Lower lobe of right lung (tissue), 2 donors: ENCODE measurements around the gene NTN3. TPM values are rescaled to one million over a fixed set of nuclear protein-coding genes. Genes with fewer than 3 reads are reported as not detected.
A peak's percentile ranks its signal among the peaks of the same experiment; 100 is the strongest.

ENCODE experiments used
- ATAC-seq, 2 donors: fragments of 200-7000 bp; cut with Tn5 transposase; one replicate each; pipeline ENCODE4 v1.9.1; 2020 to 2022; ENCODE audit warnings: mild to moderate bottlenecking in 2 of 2, moderate library complexity in 2 of 2
- DNase-seq: peaks from one replicate; pipeline ENCODE4 v3.0.0-alpha.2; 2020
- H3K27ac ChIP-seq: fragments of 200-600 bp; one replicate; pipeline ENCODE4 v1.8.0; 2022
- H3K27me3 ChIP-seq: fragments of 200-600 bp; one replicate; pipeline ENCODE4 v1.8.0; 2022; ENCODE audit warnings: low read depth
- H3K36me3 ChIP-seq: fragments of 200-600 bp; one replicate; pipeline ENCODE4 v1.8.0; 2022; ENCODE audit warnings: mild to moderate bottlenecking
- H3K4me1 ChIP-seq: fragments of 200-600 bp; one replicate; pipeline ENCODE4 v1.8.0; 2022
- H3K4me3 ChIP-seq: fragments of 200-600 bp; one replicate; pipeline ENCODE4 v1.8.0; 2022; ENCODE audit warnings: mild to moderate bottlenecking
- H3K9me3 ChIP-seq: fragments of 200-600 bp; one replicate; pipeline ENCODE4 v1.8.0; 2022
- CTCF ChIP-seq: fragments of 200-600 bp; IDR thresholded peaks from one replicate; pipeline ENCODE4 v1.8.0; 2022; ENCODE audit warnings: antibody characterized with exemption, mild to moderate bottlenecking
- intact Hi-C: fragments of 100-400 bp; cut with DNase I; formaldehyde crosslinking; loops from one replicate; pipeline ENCODE4 v1.11.0; 2022
- total RNA-seq: library from RNA; stranded (reverse); fragmentation: NEBNext Ultra II Directional; extraction: Animal tissue kit (Norgen Biotek cat#: 25700); gene quantifications from one replicate; pipeline ENCODE4 v1.2.1, GENCODE V29; 2021
- donor health status: DM: no; HTN: yes; CAD: no; lungs with severe emphysema.

The NTN3 gene
- total RNA-seq, 1 donor from 2014 or later, result 0.24 TPM

GRCh38 chr16:2480948-2481347 is 9.9 kb downstream of the NTN3 start:
- Histone ChIP-seq H3K27ac (peak overlapping the region; percentile 62), H3K27me3 (no peaks in the 10 kb centered on the region), H3K36me3 (no peaks in the 10 kb centered on the region), H3K4me3 (no peak overlapping the region), H3K9me3 (no peaks in the 10 kb centered on the region), H3K4me1 (peaks cover 57% of the 10 kb centered on the region)
- DNase-seq, result peak; percentile 86
- TF ChIP-seq CTCF, result no peak
- intact Hi-C loops, result no loop called here
- peak; percentile 81 to 83 for ATAC-seq

GRCh38 chr16:2481676-2482075 is 10.6 kb downstream of the NTN3 start:
- Histone ChIP-seq H3K4me1 (peaks cover 57% of the 10 kb centered on the region), H3K27ac (peak overlapping the region; percentile 60), H3K9me3 (no peaks in the 10 kb centered on the region), H3K4me3 (no peak overlapping the region), H3K36me3 (no peaks in the 10 kb centered on the region), H3K27me3 (no peaks in the 10 kb centered on the region)
- TF ChIP-seq CTCF, result no peak
- no peak for DNase-seq
- intact Hi-C loops, result no loop called here
- no peak for ATAC-seq

- Histone ChIP-seq H3K4me3 (peak overlapping the region; percentile 21), H3K9me3 (no peaks in the 10 kb centered on the region), H3K36me3 (no peaks in the 10 kb centered on the region), H3K27ac (peak overlapping the region; percentile 60), H3K4me1 (peaks cover 63% of the 10 kb centered on the region), H3K27me3 (no peaks in the 10 kb centered on the region)
- ATAC-seq (no peak), DNase-seq (no peak)
- TF ChIP-seq CTCF, result no peak
- intact Hi-C loops, result no loop called here
Observed at GRCh38 chr16:2482249-2482648, 11.2 kb downstream of the NTN3 start.

- intact Hi-C loops, result no loop called here
- H3K9me3 ChIP-seq, result no peaks in the 10 kb centered on the region
- H3K27ac ChIP-seq, result peak overlapping the region; percentile 60
- ATAC-seq (peak; percentile 24 to 41), DNase-seq (peak; percentile 51)
- no peak for TF ChIP-seq CTCF
- H3K36me3 ChIP-seq, result no peaks in the 10 kb centered on the region
- H3K27me3 ChIP-seq, result no peaks in the 10 kb centered on the region
- peaks cover 70% of the 10 kb centered on the region for H3K4me1 ChIP-seq
- peak overlapping the region; percentile 21 for H3K4me3 ChIP-seq
Observed at GRCh38 chr16:2482708-2483534, 11.8 kb downstream of the NTN3 start.

GRCh38 chr16:2483939-2484897 is 13.1 kb downstream of the NTN3 start:
- DNase-seq (no peak), ATAC-seq (no peak)
- Histone ChIP-seq H3K9me3 (no peaks in the 10 kb centered on the region), H3K4me1 (peaks cover 71% of the 10 kb centered on the region), H3K36me3 (no peaks in the 10 kb centered on the region), H3K27me3 (no peaks in the 10 kb centered on the region), H3K4me3 (no peak overlapping the region), H3K27ac (no peak overlapping the region)
- intact Hi-C loops, result no loop called here
- TF ChIP-seq CTCF, result no peak
